ENCODE measurements around the gene VARS2. TPM values are rescaled to one million over a fixed set of nuclear protein-coding genes. Genes with fewer than 3 reads are reported as not detected.

The VARS2 gene
- polyA plus RNA-seq, 1 donor (not counting 4 experiments of a cell fraction or from before 2014, with no cell fraction given) = 13.8 TPM

DNA sequence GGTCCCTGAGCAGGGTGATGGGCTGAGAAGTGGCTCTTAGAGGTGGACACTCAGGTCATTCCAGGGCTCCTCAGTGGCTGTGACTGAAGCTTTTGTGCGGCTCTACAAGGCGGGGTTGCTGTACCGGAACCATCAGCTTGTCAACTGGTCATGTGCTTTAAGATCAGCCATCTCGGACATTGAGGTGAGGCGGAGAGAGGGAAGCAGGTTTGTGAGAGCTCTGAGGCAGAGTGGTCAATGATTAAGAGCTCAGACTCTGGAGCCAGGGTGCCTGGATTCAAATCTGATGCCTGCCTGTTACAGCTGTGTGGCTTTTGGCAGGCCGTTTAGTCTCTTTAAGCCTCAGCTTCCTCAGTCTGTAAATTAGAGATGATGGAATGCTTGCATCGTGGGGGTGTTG, 3.0 kb downstream of the VARS2 start:
- DNase-seq (ENCODE audit: low read depth, low spot score) (no peak), FAIRE-seq (no peak)
- peaks cover 14 to 30% of the 10 kb centered on the region in 2 experiments for H3K36me3 ChIP-seq (ENCODE audit: control insufficient read depth in 2 of 2, extremely low read depth in 1 of 2, insufficient read depth in 2 of 2, low read length in 2 of 2)
- no peaks in the 10 kb centered on the region for H3K27me3 ChIP-seq (ENCODE audit: control insufficient read depth, extremely low read depth, insufficient read depth, low read length)
- H3K79me2 ChIP-seq (ENCODE audit: control insufficient read depth, insufficient read depth, low read length) = no peaks in the 10 kb centered on the region
- TF ChIP-seq EZH2 (IDR thresholded peaks at IDR 0.05; ENCODE audit: low read length) = no peak
- TF ChIP-seq CTCF (optimal IDR thresholded peaks at IDR 0.05 in 1 of 3, IDR thresholded peaks at IDR 0.05 in 1 of 3, conservative IDR thresholded peaks at IDR 0.05 in 1 of 3; ENCODE audit: extremely low read depth in 1 of 3, insufficient read depth in 2 of 3, low read length in 3 of 3) = no peak
- no peaks in the 10 kb centered on the region for H4K20me1 ChIP-seq (ENCODE audit: control insufficient read depth, extremely low read depth, insufficient read depth, low read length)
- no peak overlapping the region for H3K9ac ChIP-seq (ENCODE audit: control insufficient read depth, extremely low read depth, insufficient read depth, low read length)
- no peak overlapping the region for H2AFZ ChIP-seq (ENCODE audit: control insufficient read depth, low read length)
- no peak overlapping the region for H3K27ac ChIP-seq (ENCODE audit: control insufficient read depth, insufficient read depth, low read length)
- H3K4me2 ChIP-seq (ENCODE audit: control insufficient read depth, extremely low read depth, insufficient read depth, low read depth, low read length) = no peak overlapping the region
- H3K4me1 ChIP-seq (ENCODE audit: control insufficient read depth, extremely low read depth, insufficient read depth, low read length) = peaks cover 26% of the 10 kb centered on the region
- no peaks in the 10 kb centered on the region for H3K9me3 ChIP-seq (ENCODE audit: control insufficient read depth, low read depth, low read length)
- H3K4me3 ChIP-seq (ENCODE audit: control insufficient read depth in 2 of 3, extremely low read depth in 1 of 3, insufficient read depth in 2 of 3, low read depth in 1 of 3, low read length in 3 of 3) = no peak overlapping the region
- no peaks in the 10 kb centered on the region for H3K9me1 ChIP-seq (ENCODE audit: control insufficient read depth, extremely low read depth, insufficient read depth, low read length)
- dilution Hi-C loops (cut with MboI; ENCODE audit: extremely low pct_ligation_motif_present, low sequenced_read_pairs) = no loop called here

GRCh38 chr6:30917487-30917886, 3.4 kb downstream of the VARS2 start:
- no peak overlapping the region for H3K27ac ChIP-seq (ENCODE audit: control insufficient read depth, insufficient read depth, low read length)
- dilution Hi-C loops (cut with MboI; ENCODE audit: extremely low pct_ligation_motif_present, low sequenced_read_pairs) = no loop called here
- peaks cover 31% of the 10 kb centered on the region for H3K4me1 ChIP-seq (ENCODE audit: control insufficient read depth, extremely low read depth, insufficient read depth, low read length)
- no peaks in the 10 kb centered on the region for H3K9me1 ChIP-seq (ENCODE audit: control insufficient read depth, extremely low read depth, insufficient read depth, low read length)
- H3K9ac ChIP-seq (ENCODE audit: control insufficient read depth, extremely low read depth, insufficient read depth, low read length) = no peak overlapping the region
- H3K4me3 ChIP-seq (ENCODE audit: control insufficient read depth in 2 of 3, extremely low read depth in 1 of 3, insufficient read depth in 2 of 3, low read depth in 1 of 3, low read length in 3 of 3) = no peak overlapping the region
- H3K4me2 ChIP-seq (ENCODE audit: control insufficient read depth, extremely low read depth, insufficient read depth, low read depth, low read length) = no peak overlapping the region
- no peak overlapping the region for H2AFZ ChIP-seq (ENCODE audit: control insufficient read depth, low read length)
- DNase-seq (ENCODE audit: low read depth, low spot score) (no peak), FAIRE-seq (no peak)
- H3K36me3 ChIP-seq (ENCODE audit: control insufficient read depth in 2 of 2, extremely low read depth in 1 of 2, insufficient read depth in 2 of 2, low read length in 2 of 2) = peaks cover 13 to 30% of the 10 kb centered on the region in 2 experiments
- H3K27me3 ChIP-seq (ENCODE audit: control insufficient read depth, extremely low read depth, insufficient read depth, low read length) = no peaks in the 10 kb centered on the region
- no peaks in the 10 kb centered on the region for H4K20me1 ChIP-seq (ENCODE audit: control insufficient read depth, extremely low read depth, insufficient read depth, low read length)
- H3K9me3 ChIP-seq (ENCODE audit: control insufficient read depth, low read depth, low read length) = no peaks in the 10 kb centered on the region
- TF ChIP-seq EZH2 (IDR thresholded peaks at IDR 0.05; ENCODE audit: low read length) = no peak
- TF ChIP-seq CTCF (optimal IDR thresholded peaks at IDR 0.05 in 1 of 3, IDR thresholded peaks at IDR 0.05 in 1 of 3, conservative IDR thresholded peaks at IDR 0.05 in 1 of 3; ENCODE audit: extremely low read depth in 1 of 3, insufficient read depth in 2 of 3, low read length in 3 of 3) = no peak
- H3K79me2 ChIP-seq (ENCODE audit: control insufficient read depth, insufficient read depth, low read length) = no peaks in the 10 kb centered on the region

Measured in keratinocyte (primary cell).